ENCODE measurements around the gene NDUFS7.

DNA sequence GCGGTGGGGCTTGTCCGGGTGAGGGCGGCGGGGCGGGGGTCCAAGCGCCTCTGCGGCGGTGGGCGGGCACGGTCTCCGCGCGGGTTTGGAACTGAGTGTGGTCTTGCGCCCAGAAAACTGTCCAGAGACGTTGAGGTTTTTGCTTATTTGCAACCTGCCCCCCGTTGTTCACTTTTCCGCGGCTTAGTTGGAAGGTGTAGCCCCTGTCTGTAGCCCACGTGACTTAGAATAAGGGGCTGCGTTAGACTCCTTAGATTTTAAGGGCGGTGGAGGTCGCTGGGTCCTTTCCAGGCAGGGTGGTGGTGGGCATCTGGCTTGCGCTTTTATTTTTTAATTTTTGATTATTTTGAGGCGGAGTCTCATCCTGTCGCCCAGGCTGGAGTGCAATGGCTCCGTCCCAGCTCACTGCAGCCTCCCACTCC is 55.2 kb downstream of the NDUFS7 start:
- TF ChIP-seq, protein P1, sequence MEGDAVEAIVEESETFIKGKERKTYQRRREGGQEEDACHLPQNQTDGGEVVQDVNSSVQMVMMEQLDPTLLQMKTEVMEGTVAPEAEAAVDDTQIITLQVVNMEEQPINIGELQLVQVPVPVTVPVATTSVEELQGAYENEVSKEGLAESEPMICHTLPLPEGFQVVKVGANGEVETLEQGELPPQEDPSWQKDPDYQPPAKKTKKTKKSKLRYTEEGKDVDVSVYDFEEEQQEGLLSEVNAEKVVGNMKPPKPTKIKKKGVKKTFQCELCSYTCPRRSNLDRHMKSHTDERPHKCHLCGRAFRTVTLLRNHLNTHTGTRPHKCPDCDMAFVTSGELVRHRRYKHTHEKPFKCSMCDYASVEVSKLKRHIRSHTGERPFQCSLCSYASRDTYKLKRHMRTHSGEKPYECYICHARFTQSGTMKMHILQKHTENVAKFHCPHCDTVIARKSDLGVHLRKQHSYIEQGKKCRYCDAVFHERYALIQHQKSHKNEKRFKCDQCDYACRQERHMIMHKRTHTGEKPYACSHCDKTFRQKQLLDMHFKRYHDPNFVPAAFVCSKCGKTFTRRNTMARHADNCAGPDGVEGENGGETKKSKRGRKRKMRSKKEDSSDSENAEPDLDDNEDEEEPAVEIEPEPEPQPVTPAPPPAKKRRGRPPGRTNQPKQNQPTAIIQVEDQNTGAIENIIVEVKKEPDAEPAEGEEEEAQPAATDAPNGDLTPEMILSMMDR (IDR thresholded peaks at IDR 0.05 in 4 of 5, conservative IDR thresholded peaks at IDR 0.05 in 1 of 5) = no peak
- no peak for TF ChIP-seq POLR2A (IDR thresholded peaks at IDR 0.05)
